Smooth muscle cell (in vitro differentiated cells): ENCODE measurements around the gene TSPAN7. TPM values are rescaled to one million over a fixed set of nuclear protein-coding genes. Genes with fewer than 3 reads are reported as not detected.

Experiments used
- DNase-seq: peaks from one replicate; lab custom pipeline; 2025; ENCODE audit not compliant: unreplicated experiment; lab: John Stamatoyannopoulos, UW
- H2AFZ ChIP-seq: fragments of 200-600 bp; sonication (generic); 2 replicates; pipeline ENCODE4 v1.6.0; 2016; ENCODE audit warnings: antibody characterized with exemption, low read depth, mild to moderate bottlenecking
- H3F3A ChIP-seq: fragments of 200-600 bp; sonication (generic); 2 replicates; pipeline ENCODE4 v1.6.0; 2017; ENCODE audit warnings: antibody characterized with exemption, low read depth
- H3K27ac ChIP-seq: fragments of 200-600 bp; sonication (generic); 2 replicates; pipeline ENCODE4 v1.5.1; 2016; ENCODE audit warnings: low read depth, mild to moderate bottlenecking
- H3K27me3 ChIP-seq: fragments of 200-600 bp; sonication (generic); 2 replicates; pipeline ENCODE4 v1.6.1; 2016; ENCODE audit warnings: low read depth, mild to moderate bottlenecking
- H3K36me3 ChIP-seq: fragments of 200-600 bp; sonication (generic); 2 replicates; pipeline ENCODE4 v1.5.1; 2016; ENCODE audit warnings: low read depth
- H3K4me1 ChIP-seq: fragments of 200-600 bp; sonication (generic); 2 replicates; pipeline ENCODE4 v1.5.1; 2016; ENCODE audit warnings: low read depth
- H3K4me2 ChIP-seq: fragments of 200-600 bp; sonication (generic); 2 replicates; pipeline ENCODE4 v1.6.0; 2016; ENCODE audit warnings: mild to moderate bottlenecking
- H3K4me3 ChIP-seq: fragments of 200-600 bp; sonication (generic); 2 replicates; pipeline ENCODE4 v1.5.1; 2016; ENCODE audit warnings: mild to moderate bottlenecking
- H3K79me2 ChIP-seq: fragments of 200-600 bp; sonication (generic); 2 replicates; pipeline ENCODE4 v1.6.0; 2016; ENCODE audit warnings: low read depth, mild to moderate bottlenecking
- H3K9ac ChIP-seq: fragments of 200-600 bp; sonication (generic); 2 replicates; pipeline ENCODE4 v1.6.0; 2016; ENCODE audit warnings: low read depth
- H3K9me3 ChIP-seq: fragments of 200-600 bp; sonication (generic); replicated peaks from 2 replicates; pipeline ENCODE4 v1.5.1; 2016; ENCODE audit warnings: low read depth
- H4K20me1 ChIP-seq: fragments of 200-600 bp; sonication (generic); 2 replicates; pipeline ENCODE4 v1.6.0; 2016; ENCODE audit warnings: low read depth
- whole genome bisulfite sequencing: methylation state at CpG from one replicate; pipeline ENCODE4 v1.1.7; 2016; ENCODE audit warnings: low lambda C conversion rate; 5-methylcytosine and 5-hydroxymethylcytosine counted together
- polyA plus RNA-seq: library from polyadenylated mRNA; unstranded; fragments of >200 nt; fragmentation: Nextera tagmentation; extraction: Ambion mirVana; gene quantifications from 2 replicates; pipeline ENCODE4 v1.2.1, GENCODE V29; 2016
- total RNA-seq: library from RNA; depleted of rRNA; stranded (reverse); fragments of >200 nt; gene quantifications from 2 replicates; pipeline ENCODE4 v1.2.3, GENCODE V29; 2014
- TF ChIP-seq, protein P1 (sequence below): fragments of 200-600 bp; sonication (generic); IDR thresholded peaks from 2 replicates; pipeline ENCODE4 v1.5.1; 2017; ENCODE audit warnings: borderline replicate concordance, mild to moderate bottlenecking, antibody characterized with exemption; ENCODE audit not compliant: insufficient read depth, poor library complexity, severe bottlenecking

Gene TSPAN7
- total and polyA plus RNA-seq, 2 experiments from 2014 or later: 1.5 to 3.9 TPM

DNA sequence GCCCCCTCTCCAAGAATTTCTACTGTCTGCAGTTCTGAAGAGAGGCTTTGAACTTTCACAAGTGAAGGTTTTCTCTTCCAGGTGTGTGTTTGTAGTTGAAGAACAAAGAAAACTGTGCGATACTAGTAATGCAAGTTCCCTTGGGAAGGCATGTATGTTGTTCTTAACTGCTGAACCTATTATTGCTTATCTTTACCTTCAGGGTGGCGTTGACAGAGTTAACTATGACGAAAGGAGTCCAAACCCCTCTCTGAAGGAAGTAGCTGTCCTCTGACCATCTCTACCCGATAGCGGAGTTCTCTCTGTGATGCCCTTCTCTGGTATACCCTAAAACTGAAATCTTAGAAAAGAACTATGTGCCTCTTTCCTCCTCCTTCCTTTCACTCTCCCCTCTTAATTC lies 79.9 kb downstream of the TSPAN7 start:
- Histone ChIP-seq H3K36me3 (no peaks in the 10 kb centered on the region), H3K9me3 (no peaks in the 10 kb centered on the region), H3K4me3 (no peak overlapping the region), H3F3A (no peaks in the 10 kb centered on the region), H4K20me1 (no peaks in the 10 kb centered on the region), H3K4me1 (no peaks in the 10 kb centered on the region), H3K4me2 (no peak overlapping the region), H3K9ac (no peak overlapping the region), H3K27ac (no peak overlapping the region), H2AFZ (no peak overlapping the region), H3K27me3 (peaks cover 7% of the 10 kb centered on the region), H3K79me2 (no peaks in the 10 kb centered on the region)
- 86% methylated on average over 5 of the region's 5 CpGs for WGBS
- DNase-seq: no peak
- TF ChIP-seq, protein P1, sequence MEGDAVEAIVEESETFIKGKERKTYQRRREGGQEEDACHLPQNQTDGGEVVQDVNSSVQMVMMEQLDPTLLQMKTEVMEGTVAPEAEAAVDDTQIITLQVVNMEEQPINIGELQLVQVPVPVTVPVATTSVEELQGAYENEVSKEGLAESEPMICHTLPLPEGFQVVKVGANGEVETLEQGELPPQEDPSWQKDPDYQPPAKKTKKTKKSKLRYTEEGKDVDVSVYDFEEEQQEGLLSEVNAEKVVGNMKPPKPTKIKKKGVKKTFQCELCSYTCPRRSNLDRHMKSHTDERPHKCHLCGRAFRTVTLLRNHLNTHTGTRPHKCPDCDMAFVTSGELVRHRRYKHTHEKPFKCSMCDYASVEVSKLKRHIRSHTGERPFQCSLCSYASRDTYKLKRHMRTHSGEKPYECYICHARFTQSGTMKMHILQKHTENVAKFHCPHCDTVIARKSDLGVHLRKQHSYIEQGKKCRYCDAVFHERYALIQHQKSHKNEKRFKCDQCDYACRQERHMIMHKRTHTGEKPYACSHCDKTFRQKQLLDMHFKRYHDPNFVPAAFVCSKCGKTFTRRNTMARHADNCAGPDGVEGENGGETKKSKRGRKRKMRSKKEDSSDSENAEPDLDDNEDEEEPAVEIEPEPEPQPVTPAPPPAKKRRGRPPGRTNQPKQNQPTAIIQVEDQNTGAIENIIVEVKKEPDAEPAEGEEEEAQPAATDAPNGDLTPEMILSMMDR: no peak

DNA sequence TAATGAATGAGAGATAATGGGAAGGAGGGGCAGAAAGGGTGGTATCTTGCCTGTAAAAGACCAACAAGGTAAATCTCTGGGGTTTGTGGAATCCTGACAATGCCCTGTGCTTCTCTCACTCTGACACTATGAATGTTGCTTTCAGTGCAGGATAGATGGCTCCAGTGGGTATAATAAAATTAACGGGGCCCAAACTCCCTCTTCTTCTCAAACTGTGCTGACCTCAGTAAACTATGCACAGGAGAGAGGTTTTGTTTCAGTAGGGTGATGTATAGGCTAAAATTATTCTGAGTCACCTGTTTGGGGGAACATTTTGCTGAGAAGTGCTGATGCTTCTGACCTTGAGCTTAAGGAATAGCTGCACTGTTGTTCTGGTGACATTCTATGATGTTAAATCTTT lies 82.6 kb downstream of the TSPAN7 start:
- no peak overlapping the region for H2AFZ ChIP-seq
- no peaks in the 10 kb centered on the region for H3K36me3 ChIP-seq
- H4K20me1 ChIP-seq: no peaks in the 10 kb centered on the region
- H3K9ac ChIP-seq: no peak overlapping the region
- no peak for DNase-seq
- 61% methylated on average over 1 of the region's 1 CpG for WGBS
- no peak overlapping the region for H3K4me3 ChIP-seq
- no peaks in the 10 kb centered on the region for H3K79me2 ChIP-seq
- TF ChIP-seq, protein P1: no peak
- no peak overlapping the region for H3K4me2 ChIP-seq
- no peaks in the 10 kb centered on the region for H3F3A ChIP-seq
- no peak overlapping the region for H3K27ac ChIP-seq
- no peaks in the 10 kb centered on the region for H3K9me3 ChIP-seq
- no peaks in the 10 kb centered on the region for H3K4me1 ChIP-seq
- H3K27me3 ChIP-seq: peaks cover 7% of the 10 kb centered on the region

DNA sequence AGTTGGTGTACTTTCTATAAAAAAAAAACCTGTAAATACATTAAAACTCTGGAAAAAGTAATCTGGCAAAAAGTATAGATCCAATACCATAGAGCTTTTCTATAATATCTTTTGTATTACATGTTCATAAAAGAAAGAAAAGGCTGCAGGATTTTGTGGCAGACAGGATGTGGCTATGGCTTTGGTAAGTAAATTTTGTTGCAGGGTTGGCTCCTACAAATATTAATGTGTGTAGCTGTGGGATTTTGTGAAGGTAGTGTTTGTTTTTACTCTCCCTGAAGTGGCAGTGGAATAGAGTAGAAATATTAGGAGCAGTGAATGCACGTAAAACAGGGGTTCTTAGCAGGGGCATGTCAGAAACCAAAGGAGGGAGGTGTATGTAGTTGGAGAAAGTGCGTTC lies 84.8 kb downstream of the TSPAN7 start:
- TF ChIP-seq, protein P1: no peak
- Histone ChIP-seq H3K79me2 (no peaks in the 10 kb centered on the region), H3K27ac (no peak overlapping the region), H3F3A (no peaks in the 10 kb centered on the region), H4K20me1 (no peaks in the 10 kb centered on the region), H3K27me3 (peaks cover 7% of the 10 kb centered on the region), H3K36me3 (no peaks in the 10 kb centered on the region), H3K4me3 (no peak overlapping the region), H3K9me3 (no peaks in the 10 kb centered on the region), H3K9ac (no peak overlapping the region), H3K4me2 (no peak overlapping the region), H3K4me1 (no peaks in the 10 kb centered on the region), H2AFZ (no peak overlapping the region)
- 66% methylated on average over 2 of the region's 2 CpGs for WGBS
- DNase-seq: no peak

DNA sequence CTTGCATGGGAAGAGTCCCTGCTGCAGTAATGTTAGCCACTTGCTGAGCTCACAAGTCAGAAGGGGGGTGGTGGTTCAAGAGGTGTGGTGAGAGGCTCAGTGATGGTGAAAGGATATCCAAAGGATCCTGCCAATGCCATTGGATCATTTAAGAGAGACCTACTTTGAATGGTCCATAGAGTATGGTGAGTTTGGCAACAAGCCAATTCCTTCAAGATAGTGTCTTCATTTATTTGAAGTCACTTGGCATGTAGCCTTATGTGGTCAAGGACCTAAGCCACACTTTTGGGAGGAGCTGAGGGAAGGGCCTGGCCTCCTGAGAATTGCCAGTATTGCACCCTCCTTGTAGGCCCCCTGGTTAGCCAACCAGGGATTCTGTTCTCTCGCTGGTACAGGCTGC lies 87.9 kb downstream of the TSPAN7 start:
- WGBS: 77% methylated on average over 1 of the region's 1 CpG
- H3F3A ChIP-seq: no peaks in the 10 kb centered on the region
- no peak overlapping the region for H3K9ac ChIP-seq
- H3K79me2 ChIP-seq: no peaks in the 10 kb centered on the region
- TF ChIP-seq, protein P1: no peak
- H3K4me2 ChIP-seq: no peak overlapping the region
- H3K9me3 ChIP-seq: no peaks in the 10 kb centered on the region
- H4K20me1 ChIP-seq: no peaks in the 10 kb centered on the region
- H3K4me3 ChIP-seq: no peak overlapping the region
- H2AFZ ChIP-seq: no peak overlapping the region
- H3K27me3 ChIP-seq: peaks cover 7% of the 10 kb centered on the region
- no peak overlapping the region for H3K27ac ChIP-seq
- H3K4me1 ChIP-seq: no peaks in the 10 kb centered on the region
- no peaks in the 10 kb centered on the region for H3K36me3 ChIP-seq
- no peak for DNase-seq
